Measurements from ENCODE around the gene CACHD1.
"Not testable (repeated sequence)": the region's sequence is repeated elsewhere in the genome, so short reads cannot be mapped to it uniquely, and the experiment has no call there.

Gene CACHD1

GRCh38 chr1:64495878-64496277 lies 25.9 kb downstream of the CACHD1 start:
- DNase-seq (ENCODE audit: extremely low read depth in 1 of 2, low read depth in 1 of 2), result no peak

- no peak for DNase-seq (ENCODE audit: extremely low read depth in 1 of 2, low read depth in 1 of 2)
These were observed 26.7 kb downstream of the CACHD1 start for GRCh38 chr1:64496606-64497005.

- no peak for DNase-seq (ENCODE audit: extremely low read depth in 1 of 2, low read depth in 1 of 2)
These were observed 27.4 kb downstream of the CACHD1 start for GRCh38 chr1:64497088-64497883.

GRCh38 chr1:64498325-64498724 lies 28.4 kb downstream of the CACHD1 start:
- no peak for DNase-seq (ENCODE audit: extremely low read depth in 1 of 2, low read depth in 1 of 2)

GRCh38 chr1:64499011-64499410 lies 29.1 kb downstream of the CACHD1 start:
- no peak for DNase-seq (ENCODE audit: extremely low read depth in 1 of 2, low read depth in 1 of 2)

- DNase-seq (ENCODE audit: extremely low read depth in 1 of 2, low read depth in 1 of 2), result no peak
These were observed 30.0 kb downstream of the CACHD1 start for GRCh38 chr1:64499966-64500365.

- DNase-seq (ENCODE audit: extremely low read depth in 1 of 2, low read depth in 1 of 2), result no peak
These were observed 32.2 kb downstream of the CACHD1 start for GRCh38 chr1:64502083-64502482.

GRCh38 chr1:64502931-64503330 lies 33.0 kb downstream of the CACHD1 start:
- DNase-seq (ENCODE audit: extremely low read depth in 1 of 2, low read depth in 1 of 2), result no peak

GRCh38 chr1:64505232-64505943 lies 35.5 kb downstream of the CACHD1 start:
- peak in 1 of 2 donors; percentile 20 for DNase-seq (ENCODE audit: extremely low read depth in 1 of 2, low read depth in 1 of 2)

- DNase-seq (ENCODE audit: extremely low read depth in 1 of 2, low read depth in 1 of 2), result no peak
These were observed 36.2 kb downstream of the CACHD1 start for GRCh38 chr1:64505944-64506655.

- no peak for DNase-seq (ENCODE audit: extremely low read depth in 1 of 2, low read depth in 1 of 2)
These were observed 38.7 kb downstream of the CACHD1 start for GRCh38 chr1:64508629-64509028.

- no peak for DNase-seq (ENCODE audit: extremely low read depth in 1 of 2, low read depth in 1 of 2)
These were observed 41.1 kb downstream of the CACHD1 start for GRCh38 chr1:64511044-64511443.

GRCh38 chr1:64512206-64512605 lies 42.3 kb downstream of the CACHD1 start:
- not testable (repeated sequence) for DNase-seq (ENCODE audit: extremely low read depth in 1 of 2, low read depth in 1 of 2)

GRCh38 chr1:64513545-64513944 lies 43.6 kb downstream of the CACHD1 start:
- no peak for DNase-seq (ENCODE audit: extremely low read depth in 1 of 2, low read depth in 1 of 2)

- no peak for DNase-seq (ENCODE audit: extremely low read depth in 1 of 2, low read depth in 1 of 2)
These were observed 44.4 kb downstream of the CACHD1 start for GRCh38 chr1:64514197-64514765.

- DNase-seq (ENCODE audit: extremely low read depth in 1 of 2, low read depth in 1 of 2), result no peak
These were observed 45.5 kb downstream of the CACHD1 start for GRCh38 chr1:64515427-64515826.

GRCh38 chr1:64516301-64516700 lies 46.4 kb downstream of the CACHD1 start:
- no peak for DNase-seq (ENCODE audit: extremely low read depth in 1 of 2, low read depth in 1 of 2)

GRCh38 chr1:64516803-64517568 lies 47.1 kb downstream of the CACHD1 start:
- DNase-seq (ENCODE audit: extremely low read depth in 1 of 2, low read depth in 1 of 2), result no peak

- no peak for DNase-seq (ENCODE audit: extremely low read depth in 1 of 2, low read depth in 1 of 2)
These were observed 47.7 kb downstream of the CACHD1 start for GRCh38 chr1:64517640-64518039.

GRCh38 chr1:64518692-64519481 lies 49.0 kb downstream of the CACHD1 start:
- DNase-seq (ENCODE audit: extremely low read depth in 1 of 2, low read depth in 1 of 2), result no peak
